ENCODE data around the gene NFAT5.

DNA sequence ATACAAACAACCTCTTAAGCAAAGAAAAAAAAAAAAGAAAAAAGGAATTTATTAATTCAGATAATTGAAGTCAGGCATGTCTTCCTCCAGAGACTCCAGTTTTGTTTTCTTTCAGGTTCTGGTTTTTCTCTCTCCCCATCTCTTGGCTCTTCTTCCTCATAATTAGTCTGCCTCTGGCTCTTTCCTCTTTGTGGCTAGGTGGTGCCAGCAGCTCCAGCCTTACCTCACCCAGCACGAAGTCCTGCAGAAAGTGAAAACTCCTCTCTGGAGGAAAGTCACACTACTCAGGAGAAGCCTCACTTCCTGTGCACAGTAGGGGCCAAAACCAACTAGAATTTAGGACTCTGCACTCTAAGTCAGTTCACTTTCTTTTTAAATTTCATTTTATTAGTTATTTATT lies 10.3 kb upstream of the NFAT5 start:
- TF ChIP-seq, protein P1, sequence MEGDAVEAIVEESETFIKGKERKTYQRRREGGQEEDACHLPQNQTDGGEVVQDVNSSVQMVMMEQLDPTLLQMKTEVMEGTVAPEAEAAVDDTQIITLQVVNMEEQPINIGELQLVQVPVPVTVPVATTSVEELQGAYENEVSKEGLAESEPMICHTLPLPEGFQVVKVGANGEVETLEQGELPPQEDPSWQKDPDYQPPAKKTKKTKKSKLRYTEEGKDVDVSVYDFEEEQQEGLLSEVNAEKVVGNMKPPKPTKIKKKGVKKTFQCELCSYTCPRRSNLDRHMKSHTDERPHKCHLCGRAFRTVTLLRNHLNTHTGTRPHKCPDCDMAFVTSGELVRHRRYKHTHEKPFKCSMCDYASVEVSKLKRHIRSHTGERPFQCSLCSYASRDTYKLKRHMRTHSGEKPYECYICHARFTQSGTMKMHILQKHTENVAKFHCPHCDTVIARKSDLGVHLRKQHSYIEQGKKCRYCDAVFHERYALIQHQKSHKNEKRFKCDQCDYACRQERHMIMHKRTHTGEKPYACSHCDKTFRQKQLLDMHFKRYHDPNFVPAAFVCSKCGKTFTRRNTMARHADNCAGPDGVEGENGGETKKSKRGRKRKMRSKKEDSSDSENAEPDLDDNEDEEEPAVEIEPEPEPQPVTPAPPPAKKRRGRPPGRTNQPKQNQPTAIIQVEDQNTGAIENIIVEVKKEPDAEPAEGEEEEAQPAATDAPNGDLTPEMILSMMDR (IDR thresholded peaks at IDR 0.05): no peak
- TF ChIP-seq POLR2A (IDR thresholded peaks at IDR 0.05) (no peak), EP300 (IDR thresholded peaks at IDR 0.05) (no peak)
